SJCRH30 (cell line): ENCODE measurements around the gene APIP. TPM values are rescaled to one million over a fixed set of nuclear protein-coding genes. Genes with fewer than 3 reads are reported as not detected.
"Not testable (repeated sequence)": the region's sequence is repeated elsewhere in the genome, so short reads cannot be mapped to it uniquely, and the experiment has no call there.

Source experiments
- DNase-seq, 2 experiments: peaks; one replicate each; pipeline ENCODE4 v3.0.0-alpha.2; 2015 to 2020
- H3K27ac ChIP-seq: fragments of 250-450 bp; sonication (Bioruptor Pico); 2 replicates; pipeline ENCODE4 v1.5.1; 2020; ENCODE audit warnings: mild to moderate bottlenecking, moderate library complexity
- H3K27me3 ChIP-seq: fragments of 250-450 bp; sonication (Bioruptor Pico); 2 replicates; pipeline ENCODE4 v1.5.1; 2020; ENCODE audit warnings: mild to moderate bottlenecking, moderate library complexity
- H3K36me3 ChIP-seq: fragments of 250-450 bp; sonication (Bioruptor Pico); 2 replicates; pipeline ENCODE4 v1.5.1; 2020; ENCODE audit warnings: mild to moderate bottlenecking, moderate library complexity
- H3K4me1 ChIP-seq: fragments of 250-450 bp; sonication (Bioruptor Pico); 2 replicates; pipeline ENCODE4 v1.5.1; 2020; ENCODE audit warnings: mild to moderate bottlenecking, moderate library complexity
- H3K4me3 ChIP-seq: fragments of 250-450 bp; sonication (Bioruptor Pico); 2 replicates; pipeline ENCODE4 v1.5.1; 2020; ENCODE audit warnings: mild to moderate bottlenecking, moderate library complexity
- H3K9me3 ChIP-seq: fragments of 250-450 bp; sonication (Bioruptor Pico); replicated peaks from 2 replicates; pipeline ENCODE4 v1.5.1; 2020; ENCODE audit warnings: mild to moderate bottlenecking, moderate library complexity
- total RNA-seq: library from RNA; depleted of rRNA; stranded (reverse); fragments of >200 nt; shearing (Covaris generic); gene quantifications from 2 replicates; pipeline ENCODE4 v1.2.3, GENCODE V29; 2014

The APIP gene
- total RNA-seq, 1 experiment from 2014 or later = 43.2 TPM

- Histone ChIP-seq H3K36me3 (no peaks in the 10 kb centered on the region), H3K9me3 (no peaks in the 10 kb centered on the region), H3K4me3 (no peak overlapping the region), H3K4me1 (no peaks in the 10 kb centered on the region), H3K27me3 (no peaks in the 10 kb centered on the region), H3K27ac (no peak overlapping the region)
- no peak for DNase-seq
Measured at GRCh38 chr11:34910817-34911216, 5.4 kb downstream of the APIP start.

GRCh38 chr11:34909955-34910354, 6.2 kb downstream of the APIP start:
- Histone ChIP-seq H3K9me3 (no peaks in the 10 kb centered on the region), H3K27me3 (no peaks in the 10 kb centered on the region), H3K4me1 (no peaks in the 10 kb centered on the region), H3K36me3 (no peaks in the 10 kb centered on the region), H3K4me3 (no peak overlapping the region), H3K27ac (no peak overlapping the region)
- DNase-seq = no peak

GRCh38 chr11:34909415-34909814, 6.8 kb downstream of the APIP start:
- H3K4me3 ChIP-seq = no peak overlapping the region
- DNase-seq = no peak
- no peaks in the 10 kb centered on the region for H3K36me3 ChIP-seq
- H3K4me1 ChIP-seq = no peaks in the 10 kb centered on the region
- H3K9me3 ChIP-seq = no peaks in the 10 kb centered on the region
- H3K27ac ChIP-seq = no peak overlapping the region
- no peaks in the 10 kb centered on the region for H3K27me3 ChIP-seq

- Histone ChIP-seq H3K27ac (no peak overlapping the region), H3K9me3 (no peaks in the 10 kb centered on the region), H3K27me3 (no peaks in the 10 kb centered on the region), H3K4me3 (no peak overlapping the region), H3K36me3 (no peaks in the 10 kb centered on the region; the same call in 1 of the 2 replicates), H3K4me1 (no peaks in the 10 kb centered on the region)
- no peak for DNase-seq
Measured at GRCh38 chr11:34907934-34908593, 8.1 kb downstream of the APIP start.

- Histone ChIP-seq H3K36me3 (no peaks in the 10 kb centered on the region; the same call in 1 of the 2 replicates), H3K4me3 (no peak overlapping the region), H3K27me3 (no peaks in the 10 kb centered on the region), H3K27ac (no peak overlapping the region), H3K4me1 (no peaks in the 10 kb centered on the region), H3K9me3 (no peaks in the 10 kb centered on the region)
- DNase-seq = no peak
Measured at GRCh38 chr11:34905666-34906065, 10.5 kb downstream of the APIP start.

- no peaks in the 10 kb centered on the region for H3K27me3 ChIP-seq
- H3K4me1 ChIP-seq = no peaks in the 10 kb centered on the region
- DNase-seq = peak in 1 of 2 experiments; percentile 8
- H3K36me3 ChIP-seq = no peaks in the 10 kb centered on the region; the same call in 1 of the 2 replicates
- H3K4me3 ChIP-seq = no peak overlapping the region
- H3K27ac ChIP-seq = no peak overlapping the region
- H3K9me3 ChIP-seq = peaks cover 7% of the 10 kb centered on the region; the same call in 1 of the 2 replicates
Measured at GRCh38 chr11:34904421-34904955, 11.7 kb downstream of the APIP start.

GRCh38 chr11:34899633-34900016, 16.6 kb downstream of the APIP start:
- no peaks in the 10 kb centered on the region; the same call in 1 of the 2 replicates for H3K36me3 ChIP-seq
- DNase-seq = no peak

GRCh38 chr11:34898474-34898873, 17.7 kb downstream of the APIP start:
- Histone ChIP-seq H3K27ac (no peak overlapping the region), H3K36me3 (no peaks in the 10 kb centered on the region; the same call in 1 of the 2 replicates), H3K27me3 (no peaks in the 10 kb centered on the region), H3K4me3 (no peak overlapping the region), H3K4me1 (no peaks in the 10 kb centered on the region), H3K9me3 (peaks cover 7% of the 10 kb centered on the region)
- no peak for DNase-seq

More at GRCh38 chr11:34899633-34900016, 16.6 kb downstream of the APIP start:
- peaks cover 7% of the 10 kb centered on the region for H3K9me3 ChIP-seq
- H3K4me3 ChIP-seq = no peak overlapping the region
- no peaks in the 10 kb centered on the region for H3K4me1 ChIP-seq
- no peak overlapping the region for H3K27ac ChIP-seq
- H3K27me3 ChIP-seq = no peaks in the 10 kb centered on the region

GRCh38 chr11:34897171-34897870, 18.9 kb downstream of the APIP start:
- no peaks in the 10 kb centered on the region for H3K36me3 ChIP-seq
- no peaks in the 10 kb centered on the region for H3K4me1 ChIP-seq
- H3K27ac ChIP-seq = no peak overlapping the region
- peaks cover 7% of the 10 kb centered on the region for H3K9me3 ChIP-seq
- no peaks in the 10 kb centered on the region for H3K27me3 ChIP-seq
- H3K4me3 ChIP-seq = no peak overlapping the region
- no peak for DNase-seq

- not testable (repeated sequence) for H3K27me3 ChIP-seq, H3K9me3 ChIP-seq, DNase-seq, H3K4me3 ChIP-seq, H3K4me1 ChIP-seq, H3K36me3 ChIP-seq, H3K27ac ChIP-seq
Measured at GRCh38 chr11:34896191-34896590, 20.0 kb downstream of the APIP start.

- H3K9me3 ChIP-seq = no peaks in the 10 kb centered on the region
- no peaks in the 10 kb centered on the region for H3K27me3 ChIP-seq
- H3K4me1 ChIP-seq = no peaks in the 10 kb centered on the region
- no peak for DNase-seq
- peaks cover 2% of the 10 kb centered on the region; the same call in 1 of the 2 replicates for H3K36me3 ChIP-seq
- no peak overlapping the region for H3K4me3 ChIP-seq
- H3K27ac ChIP-seq = no peak overlapping the region
Measured at GRCh38 chr11:34893416-34893815, 22.8 kb downstream of the APIP start.

- Histone ChIP-seq H3K4me1 (no peaks in the 10 kb centered on the region), H3K27me3 (no peaks in the 10 kb centered on the region), H3K9me3 (no peaks in the 10 kb centered on the region), H3K36me3 (peaks cover 2% of the 10 kb centered on the region; the same call in 1 of the 2 replicates), H3K4me3 (no peak overlapping the region), H3K27ac (no peak overlapping the region)
- no peak for DNase-seq
Measured at GRCh38 chr11:34891611-34892010, 24.6 kb downstream of the APIP start.

GRCh38 chr11:34890812-34891211, 25.4 kb downstream of the APIP start:
- H3K4me3 ChIP-seq = no peak overlapping the region
- H3K27me3 ChIP-seq = no peaks in the 10 kb centered on the region
- H3K4me1 ChIP-seq = no peaks in the 10 kb centered on the region
- H3K9me3 ChIP-seq = no peaks in the 10 kb centered on the region
- peaks cover 2% of the 10 kb centered on the region; the same call in 1 of the 2 replicates for H3K36me3 ChIP-seq
- no peak overlapping the region for H3K27ac ChIP-seq
- DNase-seq = peak in 1 of 2 experiments; percentile 28

- Histone ChIP-seq H3K36me3 (peaks cover 2% of the 10 kb centered on the region; the same call in 1 of the 2 replicates), H3K4me3 (no peak overlapping the region), H3K9me3 (no peaks in the 10 kb centered on the region), H3K4me1 (no peaks in the 10 kb centered on the region), H3K27me3 (no peaks in the 10 kb centered on the region), H3K27ac (no peak overlapping the region)
- DNase-seq = no peak
Measured at GRCh38 chr11:34890089-34890488, 26.1 kb downstream of the APIP start.

GRCh38 chr11:34887260-34887659, 28.9 kb downstream of the APIP start:
- no peak for DNase-seq

More at GRCh38 chr11:34887260-34887659, 28.9 kb downstream of the APIP start:
- Histone ChIP-seq H3K9me3 (no peaks in the 10 kb centered on the region), H3K4me3 (no peak overlapping the region), H3K27ac (no peak overlapping the region), H3K4me1 (no peaks in the 10 kb centered on the region), H3K36me3 (peaks cover 2% of the 10 kb centered on the region; the same call in 1 of the 2 replicates), H3K27me3 (no peaks in the 10 kb centered on the region)
